HepG2 (cell line): ENCODE data around the gene RTEL1. TPM values are rescaled to one million over a fixed set of nuclear protein-coding genes. Genes with fewer than 3 reads are reported as not detected.

Experiments
- CEBPB ChIP-seq: IDR thresholded peaks from 2 replicates; pipeline ENCODE4 v1.6.1; 2011; ENCODE audit warnings: low read depth, low read length, improper control_type of control experiment, borderline replicate concordance
- ELF3 ChIP-seq: IDR thresholded peaks from 2 replicates; pipeline ENCODE4 v1.6.1; 2016; ENCODE audit warnings: missing genetic modification reagents, missing compliant biosample characterization
- ERF ChIP-seq: IDR thresholded peaks from 2 replicates; pipeline ENCODE4 v1.6.1; 2018; ENCODE audit warnings: missing biosample characterization, missing genetic modification reagents
- ETV5 ChIP-seq: IDR thresholded peaks from 2 replicates; pipeline ENCODE4 v1.6.1; 2018; ENCODE audit warnings: missing biosample characterization, missing genetic modification reagents, inconsistent platforms, borderline replicate concordance
- FOXO1 ChIP-seq: sonication (generic); formaldehyde crosslinking; IDR thresholded peaks from 2 replicates; pipeline ENCODE4 v1.4.0; 2020; ENCODE audit warnings: missing genetic modification reagents
- GATAD2A ChIP-seq: IDR thresholded peaks from 2 replicates; pipeline ENCODE4 v1.6.1; 2016
- GPN1 ChIP-seq: sonication (generic); formaldehyde crosslinking; IDR thresholded peaks from 2 replicates; pipeline ENCODE4 v1.5.1; 2020; ENCODE audit warnings: missing genetic modification reagents, borderline replicate concordance
- GTF3A ChIP-seq: sonication (generic); formaldehyde crosslinking; conservative IDR thresholded peaks from 2 replicates; pipeline ENCODE4 v1.4.0; 2020; ENCODE audit warnings: mild to moderate bottlenecking, missing genetic modification reagents
- KAT8 ChIP-seq: IDR thresholded peaks from 2 replicates; pipeline ENCODE4 v1.6.1; 2016; ENCODE audit warnings: missing genetic modification reagents, missing compliant biosample characterization
- NR1H2 ChIP-seq: sonication (generic); formaldehyde crosslinking; IDR thresholded peaks from 2 replicates; pipeline ENCODE4 v1.8.1; 2022; ENCODE audit warnings: low read depth, missing genetic modification reagents, borderline replicate concordance
- SALL1 ChIP-seq: sonication (generic); formaldehyde crosslinking; IDR thresholded peaks from 2 replicates; pipeline ENCODE4 v1.8.0; 2022; ENCODE audit warnings: mild to moderate bottlenecking, missing genetic modification reagents
- SCMH1 ChIP-seq: sonication (generic); formaldehyde crosslinking; IDR thresholded peaks from 2 replicates; pipeline ENCODE4 v1.9.0; 2021; ENCODE audit warnings: missing genetic modification reagents, mild to moderate bottlenecking, borderline replicate concordance
- STAG1 ChIP-seq: sonication (generic); formaldehyde crosslinking; IDR thresholded peaks from 2 replicates; pipeline ENCODE4 v1.4.0; 2020; ENCODE audit warnings: missing genetic modification reagents
- THAP11 ChIP-seq: IDR thresholded peaks from 2 replicates; pipeline ENCODE4 v1.6.1; 2016; ENCODE audit warnings: missing biosample characterization, missing genetic modification reagents
- ZFX ChIP-seq: sonication (generic); formaldehyde crosslinking; IDR thresholded peaks from 2 replicates; pipeline ENCODE4 v1.4.0; 2020; ENCODE audit warnings: mild to moderate bottlenecking, low read depth, missing genetic modification reagents, moderate library complexity
- ZNF12 ChIP-seq: sonication (generic); formaldehyde crosslinking; IDR thresholded peaks from 2 replicates; pipeline ENCODE4 v1.5.0; 2020; ENCODE audit warnings: missing genetic modification reagents
- ZNF232 ChIP-seq: sonication (generic); formaldehyde crosslinking; IDR thresholded peaks from 2 replicates; pipeline ENCODE4 v1.4.0; 2020; ENCODE audit warnings: missing genetic modification reagents, borderline replicate concordance
- ZNF629 ChIP-seq: sonication (generic); formaldehyde crosslinking; conservative IDR thresholded peaks from 2 replicates; pipeline ENCODE4 v1.5.0; 2020; ENCODE audit warnings: missing genetic modification reagents
- ZNF788 ChIP-seq: sonication (generic); formaldehyde crosslinking; IDR thresholded peaks from 2 replicates; pipeline ENCODE4 v1.5.0; 2020; ENCODE audit warnings: mild to moderate bottlenecking, missing genetic modification reagents, borderline replicate concordance
- polyA plus RNA-seq, 8 experiments: library from polyadenylated mRNA; depleted of rRNA in 3 of 8; stranded (reverse) in 7 of 8; unstranded in 1 of 8; fragments of >200 nt; fragmentation: Illumina TruSeq in 4 of 8; extraction: Trizol in 4 of 8; gene quantifications; 2 replicates each; pipeline versions ENCODE4 v1.2.1 to v1.2.3, GENCODE V29; 2011 to 2016; ENCODE audit warnings: low read depth in 4 of 8, missing spikeins in 1 of 8, mixed read lengths in 1 of 8; ENCODE audit not compliant: insufficient read depth in 1 of 8
- total RNA-seq, 5 experiments: library from RNA; depleted of rRNA; stranded (reverse); fragments of >200 nt; fragmentation: Illumina TruSeq; extraction: Trizol; gene quantifications; 2 replicates each; pipeline ENCODE4 v1.2.3, GENCODE V29; 2016; ENCODE audit warnings: low read depth in 1 of 5
- TF ChIP-seq, protein P1 (sequence below): IDR thresholded peaks from 2 replicates; pipeline ENCODE4 v1.4.0; 2020; ENCODE audit warnings: mild to moderate bottlenecking, missing genetic modification reagents
- TF ChIP-seq, protein P2 (sequence below): sonication (generic); formaldehyde crosslinking; IDR thresholded peaks from 2 replicates; pipeline ENCODE4 v1.5.0; 2020; ENCODE audit warnings: mild to moderate bottlenecking, missing genetic modification reagents, borderline replicate concordance
- TF ChIP-seq, protein P3 (sequence below): sonication (generic); formaldehyde crosslinking; IDR thresholded peaks from 2 replicates; pipeline ENCODE4 v1.4.0; 2020; ENCODE audit warnings: missing genetic modification reagents, low read depth, mild to moderate bottlenecking, borderline replicate concordance
- TF ChIP-seq, protein P4 (sequence below): sonication (generic); formaldehyde crosslinking; IDR thresholded peaks from 2 replicates; pipeline ENCODE4 v1.4.0; 2020; ENCODE audit warnings: missing genetic modification reagents

The RTEL1 gene
- total and polyA plus RNA-seq, 2 of the 13 experiments (the other 11 are each of a cell fraction or from before 2014, with no cell fraction given) = 21.8 to 36.4 TPM

DNA sequence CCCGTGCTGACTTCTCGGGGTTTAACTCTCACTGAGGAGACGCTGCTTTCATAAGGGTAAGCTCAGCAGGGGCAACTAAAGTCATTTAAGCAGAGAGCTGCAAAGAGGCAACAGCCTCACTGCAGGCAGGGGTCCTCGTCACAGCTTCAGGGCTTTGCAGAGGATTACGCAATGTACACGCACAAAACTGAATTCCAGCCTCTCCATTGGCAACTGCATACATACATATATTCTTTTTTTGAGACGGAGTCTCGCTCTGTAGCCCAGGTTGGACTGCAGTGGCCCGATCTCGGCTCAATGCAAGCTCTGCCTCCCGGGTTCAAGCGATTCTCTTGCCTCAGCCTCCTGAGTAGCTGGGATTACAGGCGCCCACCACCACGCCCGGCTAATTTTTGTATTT, 33.6 kb upstream of the RTEL1 start (continued):
- TF ChIP-seq, protein P1, sequence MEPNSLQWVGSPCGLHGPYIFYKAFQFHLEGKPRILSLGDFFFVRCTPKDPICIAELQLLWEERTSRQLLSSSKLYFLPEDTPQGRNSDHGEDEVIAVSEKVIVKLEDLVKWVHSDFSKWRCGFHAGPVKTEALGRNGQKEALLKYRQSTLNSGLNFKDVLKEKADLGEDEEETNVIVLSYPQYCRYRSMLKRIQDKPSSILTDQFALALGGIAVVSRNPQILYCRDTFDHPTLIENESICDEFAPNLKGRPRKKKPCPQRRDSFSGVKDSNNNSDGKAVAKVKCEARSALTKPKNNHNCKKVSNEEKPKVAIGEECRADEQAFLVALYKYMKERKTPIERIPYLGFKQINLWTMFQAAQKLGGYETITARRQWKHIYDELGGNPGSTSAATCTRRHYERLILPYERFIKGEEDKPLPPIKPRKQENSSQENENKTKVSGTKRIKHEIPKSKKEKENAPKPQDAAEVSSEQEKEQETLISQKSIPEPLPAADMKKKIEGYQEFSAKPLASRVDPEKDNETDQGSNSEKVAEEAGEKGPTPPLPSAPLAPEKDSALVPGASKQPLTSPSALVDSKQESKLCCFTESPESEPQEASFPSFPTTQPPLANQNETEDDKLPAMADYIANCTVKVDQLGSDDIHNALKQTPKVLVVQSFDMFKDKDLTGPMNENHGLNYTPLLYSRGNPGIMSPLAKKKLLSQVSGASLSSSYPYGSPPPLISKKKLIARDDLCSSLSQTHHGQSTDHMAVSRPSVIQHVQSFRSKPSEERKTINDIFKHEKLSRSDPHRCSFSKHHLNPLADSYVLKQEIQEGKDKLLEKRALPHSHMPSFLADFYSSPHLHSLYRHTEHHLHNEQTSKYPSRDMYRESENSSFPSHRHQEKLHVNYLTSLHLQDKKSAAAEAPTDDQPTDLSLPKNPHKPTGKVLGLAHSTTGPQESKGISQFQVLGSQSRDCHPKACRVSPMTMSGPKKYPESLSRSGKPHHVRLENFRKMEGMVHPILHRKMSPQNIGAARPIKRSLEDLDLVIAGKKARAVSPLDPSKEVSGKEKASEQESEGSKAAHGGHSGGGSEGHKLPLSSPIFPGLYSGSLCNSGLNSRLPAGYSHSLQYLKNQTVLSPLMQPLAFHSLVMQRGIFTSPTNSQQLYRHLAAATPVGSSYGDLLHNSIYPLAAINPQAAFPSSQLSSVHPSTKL = peak; percentile 31
- TF ChIP-seq SCMH1 = no peak
- 0 out of 2 replicates have a peak, but pooled peaks have one; percentile 12 for TF ChIP-seq FOXO1 (CRISPR knock-in tag)
- TF ChIP-seq, protein P2, sequence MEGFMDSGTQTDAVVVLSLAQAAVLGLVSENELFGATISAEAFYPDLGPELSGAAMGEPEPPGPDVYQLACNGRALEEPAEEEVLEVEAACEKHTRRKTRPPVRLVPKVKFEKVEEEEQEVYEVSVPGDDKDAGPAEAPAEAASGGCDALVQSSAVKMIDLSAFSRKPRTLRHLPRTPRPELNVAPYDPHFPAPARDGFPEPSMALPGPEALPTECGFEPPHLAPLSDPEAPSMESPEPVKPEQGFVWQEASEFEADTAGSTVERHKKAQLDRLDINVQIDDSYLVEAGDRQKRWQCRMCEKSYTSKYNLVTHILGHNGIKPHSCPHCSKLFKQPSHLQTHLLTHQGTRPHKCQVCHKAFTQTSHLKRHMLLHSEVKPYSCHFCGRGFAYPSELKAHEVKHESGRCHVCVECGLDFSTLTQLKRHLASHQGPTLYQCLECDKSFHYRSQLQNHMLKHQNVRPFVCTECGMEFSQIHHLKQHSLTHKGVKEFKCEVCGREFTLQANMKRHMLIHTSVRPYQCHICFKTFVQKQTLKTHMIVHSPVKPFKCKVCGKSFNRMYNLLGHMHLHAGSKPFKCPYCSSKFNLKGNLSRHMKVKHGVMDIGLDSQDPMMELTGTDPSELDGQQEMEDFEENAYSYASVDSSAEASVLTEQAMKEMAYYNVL (CRISPR knock-in tag) = no peak
- TF ChIP-seq GTF3A = no peak
- TF ChIP-seq ZNF788 = 0 out of 2 replicates have a peak, but pooled peaks have one; percentile 28
- TF ChIP-seq, protein P3, sequence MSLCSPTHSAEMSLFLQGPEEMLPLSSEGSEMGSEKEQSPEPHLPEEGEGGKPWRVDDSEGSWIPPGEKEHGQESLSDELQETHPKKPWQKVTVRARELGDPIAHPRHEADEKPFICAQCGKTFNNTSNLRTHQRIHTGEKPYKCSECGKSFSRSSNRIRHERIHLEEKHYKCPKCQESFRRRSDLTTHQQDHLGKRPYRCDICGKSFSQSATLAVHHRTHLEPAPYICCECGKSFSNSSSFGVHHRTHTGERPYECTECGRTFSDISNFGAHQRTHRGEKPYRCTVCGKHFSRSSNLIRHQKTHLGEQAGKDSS (CRISPR knock-in tag) = 0 out of 2 replicates have a peak, but pooled peaks have one; percentile 44
- TF ChIP-seq ZNF232 = no peak
- 0 out of 2 replicates have a peak, but pooled peaks have one; percentile 3 for TF ChIP-seq STAG1
- TF ChIP-seq, protein P4, sequence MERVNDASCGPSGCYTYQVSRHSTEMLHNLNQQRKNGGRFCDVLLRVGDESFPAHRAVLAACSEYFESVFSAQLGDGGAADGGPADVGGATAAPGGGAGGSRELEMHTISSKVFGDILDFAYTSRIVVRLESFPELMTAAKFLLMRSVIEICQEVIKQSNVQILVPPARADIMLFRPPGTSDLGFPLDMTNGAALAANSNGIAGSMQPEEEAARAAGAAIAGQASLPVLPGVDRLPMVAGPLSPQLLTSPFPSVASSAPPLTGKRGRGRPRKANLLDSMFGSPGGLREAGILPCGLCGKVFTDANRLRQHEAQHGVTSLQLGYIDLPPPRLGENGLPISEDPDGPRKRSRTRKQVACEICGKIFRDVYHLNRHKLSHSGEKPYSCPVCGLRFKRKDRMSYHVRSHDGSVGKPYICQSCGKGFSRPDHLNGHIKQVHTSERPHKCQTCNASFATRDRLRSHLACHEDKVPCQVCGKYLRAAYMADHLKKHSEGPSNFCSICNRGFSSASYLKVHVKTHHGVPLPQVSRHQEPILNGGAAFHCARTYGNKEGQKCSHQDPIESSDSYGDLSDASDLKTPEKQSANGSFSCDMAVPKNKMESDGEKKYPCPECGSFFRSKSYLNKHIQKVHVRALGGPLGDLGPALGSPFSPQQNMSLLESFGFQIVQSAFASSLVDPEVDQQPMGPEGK (CRISPR knock-in tag) = peak; percentile 36; the same call in 1 of the 2 replicates
- 0 out of 2 replicates have a peak, but pooled peaks have one; percentile 20 for TF ChIP-seq ELF3 (CRISPR knock-in tag)
- TF ChIP-seq NR1H2 (CRISPR knock-in tag) = no peak
- TF ChIP-seq ERF (CRISPR knock-in tag) = 0 out of 2 replicates have a peak, but pooled peaks have one; percentile 20
- TF ChIP-seq GPN1 (CRISPR knock-in tag) = no peak
- TF ChIP-seq CEBPB = peak; percentile 100
- TF ChIP-seq ZFX (CRISPR knock-in tag) = peak; percentile 30; the same call in 1 of the 2 replicates
- TF ChIP-seq KAT8 (CRISPR knock-in tag) = 0 out of 2 replicates have a peak, but pooled peaks have one; percentile 23
- peak; percentile 72 for TF ChIP-seq GATAD2A (CRISPR knock-in tag)
- TF ChIP-seq THAP11 (CRISPR knock-in tag) = 0 out of 2 replicates have a peak, but pooled peaks have one; percentile 19
- TF ChIP-seq ETV5 (CRISPR knock-in tag) = no peak
- no peak for TF ChIP-seq ZNF629 (CRISPR knock-in tag)
- TF ChIP-seq SALL1 (CRISPR knock-in tag) = peak; percentile 59; the same call in 1 of the 2 replicates
- TF ChIP-seq ZNF12 (CRISPR knock-in tag) = peak; percentile 90
